Activated T-cell treated with anti-CD3 and anti-CD28 coated beads, Interleukin-2, amount 50 U/mL, for 1 hour (primary cell): ENCODE results near the gene TNNI3.
"Not testable (repeated sequence)": the region's sequence is repeated elsewhere in the genome, so short reads cannot be mapped to it uniquely, and the experiment has no call there.

Experiments used
- DNase-seq: peaks from one replicate; pipeline ENCODE4 v3.0.0-alpha.2; 2020

TNNI3 gene

GRCh38 chr19:55111238-55111831, 46.2 kb downstream of the TNNI3 start:
- no peak for DNase-seq

- no peak for DNase-seq
Measured at GRCh38 chr19:55109527-55110291, 47.8 kb downstream of the TNNI3 start.

- DNase-seq = not testable (repeated sequence)
Measured at GRCh38 chr19:55107252-55107651, 50.3 kb downstream of the TNNI3 start.

- DNase-seq = no peak
Measured at GRCh38 chr19:55106591-55106990, 50.9 kb downstream of the TNNI3 start.

GRCh38 chr19:55105237-55105636, 52.3 kb downstream of the TNNI3 start:
- no peak for DNase-seq

- no peak for DNase-seq
Measured at GRCh38 chr19:55103190-55103589, 54.3 kb downstream of the TNNI3 start.
